Activated T-helper 1 cell treated with anti-CD3 and anti-CD28 coated beads, Interleukin-2, amount 50 U/mL, for 16 hours (primary cell): Measurements from ENCODE around the gene FAM217A.
"Not testable (repeated sequence)": the region's sequence is repeated elsewhere in the genome, so short reads cannot be mapped to it uniquely, and the experiment has no call there.

Experiments used
- DNase-seq, 2 donors: peaks; one replicate each; pipeline ENCODE4 v3.0.0-alpha.2; 2020; ENCODE audit warnings: low read depth in 1 of 2, low spot score in 1 of 2

Gene FAM217A

GRCh38 chr6:4078691-4079471 lies at the start of gene FAM217A:
Gene FAM217A (minus strand): TSS chr6:4079137. CDS start chr6:4077414, 1,723 bp downstream.
- DNase-seq = no peak

- DNase-seq = no peak
Observed at GRCh38 chr6:4128072-4128471, 49.1 kb upstream of the FAM217A start.

- DNase-seq = no peak
Observed at GRCh38 chr6:4125933-4126864, 47.3 kb upstream of the FAM217A start.

GRCh38 chr6:4125500-4125899 lies 46.6 kb upstream of the FAM217A start:
- no peak for DNase-seq

- no peak for DNase-seq
Observed at GRCh38 chr6:4124351-4124750, 45.4 kb upstream of the FAM217A start.

GRCh38 chr6:4115741-4116140 lies 36.8 kb upstream of the FAM217A start:
- no peak for DNase-seq

GRCh38 chr6:4114123-4114522 lies 35.2 kb upstream of the FAM217A start:
- DNase-seq = no peak

- DNase-seq = no peak
Observed at GRCh38 chr6:4113649-4114048, 34.7 kb upstream of the FAM217A start.

- DNase-seq = no peak
Observed at GRCh38 chr6:4112366-4112765, 33.4 kb upstream of the FAM217A start.

GRCh38 chr6:4109363-4109815 lies 30.5 kb upstream of the FAM217A start:
- DNase-seq = not testable (repeated sequence)

GRCh38 chr6:4108561-4109093 lies 29.7 kb upstream of the FAM217A start:
- no peak for DNase-seq

GRCh38 chr6:4107873-4108272 lies 28.9 kb upstream of the FAM217A start:
- DNase-seq = no peak

- no peak for DNase-seq
Observed at GRCh38 chr6:4105980-4106536, 27.1 kb upstream of the FAM217A start.

GRCh38 chr6:4103929-4104328 lies 25.0 kb upstream of the FAM217A start:
- DNase-seq = no peak

- no peak for DNase-seq
Observed at GRCh38 chr6:4102687-4103244, 23.8 kb upstream of the FAM217A start.

GRCh38 chr6:4101298-4101697 lies 22.4 kb upstream of the FAM217A start:
- no peak for DNase-seq

GRCh38 chr6:4100655-4101054 lies 21.7 kb upstream of the FAM217A start:
- DNase-seq = no peak

GRCh38 chr6:4093288-4093687 lies 14.4 kb upstream of the FAM217A start:
- DNase-seq = no peak

- DNase-seq = no peak
Observed at GRCh38 chr6:4091941-4092340, 13.0 kb upstream of the FAM217A start.

- not testable (repeated sequence) for DNase-seq
Observed at GRCh38 chr6:4090043-4090442, 11.1 kb upstream of the FAM217A start.

GRCh38 chr6:4088704-4089103 lies 9.8 kb upstream of the FAM217A start:
- no peak for DNase-seq
